Colonic mucosa (tissue), 4 donors: ENCODE data around the gene PLCL2. TPM values are rescaled to one million over a fixed set of nuclear protein-coding genes. Genes with fewer than 3 reads are reported as not detected.

Experiments
- DNase-seq: peaks from one replicate; pipeline ENCODE4 v3.0.0-alpha.2; 2020
- H3K27ac ChIP-seq: fragments of 200-600 bp; one replicate; pipeline ENCODE4 v1.8.0; 2021
- H3K27me3 ChIP-seq: fragments of 200-600 bp; one replicate; pipeline ENCODE4 v1.8.0; 2021
- H3K36me3 ChIP-seq: fragments of 200-600 bp; one replicate; pipeline ENCODE4 v1.8.0; 2021
- H3K4me1 ChIP-seq: fragments of 200-600 bp; one replicate; pipeline ENCODE4 v1.8.0; 2021; ENCODE audit warnings: mild to moderate bottlenecking
- H3K4me3 ChIP-seq: fragments of 200-600 bp; one replicate; pipeline ENCODE4 v1.8.0; 2021
- H3K9ac ChIP-seq, 2 donors: one replicate each; pipeline ENCODE4 v1.7.0; 2013; ENCODE audit warnings: control low read depth in 2 of 2, low read depth in 2 of 2, low read length in 2 of 2
- H3K9me3 ChIP-seq: fragments of 200-600 bp; one replicate; pipeline ENCODE4 v1.8.0; 2021
- intact Hi-C: fragments of 100-400 bp; cut with DNase I; formaldehyde crosslinking; loops from one replicate; pipeline ENCODE4 v1.14.1; 2022
- total RNA-seq, 2 donors: library from RNA; stranded (reverse); fragmentation: NEBNext Ultra II Directional in 1 of 2; extraction: Animal tissue kit (Norgen Biotek cat#: 25700) in 1 of 2; gene quantifications; one replicate each; pipeline ENCODE4 v1.2.1, GENCODE V29; 2021
- TF ChIP-seq, protein P1 (sequence below): fragments of 200-600 bp; IDR thresholded peaks from one replicate; pipeline ENCODE4 v1.8.0; 2022; ENCODE audit warnings: antibody characterized with exemption, mild to moderate bottlenecking
- donor health status: healthy.
- donor health status: DM: no; HTN: no; CAD: no.
- donor health status: DM: no; HTN: no; CAD: no.

The PLCL2 gene
- total RNA-seq, 2 donors from 2014 or later = 12.3 to 15.0 TPM

GRCh38 chr3:17038141-17038540, 153.4 kb downstream of the PLCL2 start:
- H3K27ac ChIP-seq = no peak overlapping the region
- H3K9ac ChIP-seq = no peak overlapping the region
- H3K9me3 ChIP-seq = no peaks in the 10 kb centered on the region
- no peaks in the 10 kb centered on the region for H3K36me3 ChIP-seq
- no peak overlapping the region for H3K4me3 ChIP-seq
- H3K27me3 ChIP-seq = no peaks in the 10 kb centered on the region
- DNase-seq = no peak
- TF ChIP-seq, protein P1, sequence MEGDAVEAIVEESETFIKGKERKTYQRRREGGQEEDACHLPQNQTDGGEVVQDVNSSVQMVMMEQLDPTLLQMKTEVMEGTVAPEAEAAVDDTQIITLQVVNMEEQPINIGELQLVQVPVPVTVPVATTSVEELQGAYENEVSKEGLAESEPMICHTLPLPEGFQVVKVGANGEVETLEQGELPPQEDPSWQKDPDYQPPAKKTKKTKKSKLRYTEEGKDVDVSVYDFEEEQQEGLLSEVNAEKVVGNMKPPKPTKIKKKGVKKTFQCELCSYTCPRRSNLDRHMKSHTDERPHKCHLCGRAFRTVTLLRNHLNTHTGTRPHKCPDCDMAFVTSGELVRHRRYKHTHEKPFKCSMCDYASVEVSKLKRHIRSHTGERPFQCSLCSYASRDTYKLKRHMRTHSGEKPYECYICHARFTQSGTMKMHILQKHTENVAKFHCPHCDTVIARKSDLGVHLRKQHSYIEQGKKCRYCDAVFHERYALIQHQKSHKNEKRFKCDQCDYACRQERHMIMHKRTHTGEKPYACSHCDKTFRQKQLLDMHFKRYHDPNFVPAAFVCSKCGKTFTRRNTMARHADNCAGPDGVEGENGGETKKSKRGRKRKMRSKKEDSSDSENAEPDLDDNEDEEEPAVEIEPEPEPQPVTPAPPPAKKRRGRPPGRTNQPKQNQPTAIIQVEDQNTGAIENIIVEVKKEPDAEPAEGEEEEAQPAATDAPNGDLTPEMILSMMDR = no peak
- no peaks in the 10 kb centered on the region for H3K4me1 ChIP-seq
- intact Hi-C loops = loop anchor here (10.0 kb wide), 1 partner anchor 433 kb away; the partner anchor contains the start of gene DAZL

- Histone ChIP-seq H3K27ac (peak overlapping the region; percentile 39), H3K9me3 (no peaks in the 10 kb centered on the region), H3K36me3 (no peaks in the 10 kb centered on the region), H3K27me3 (no peaks in the 10 kb centered on the region), H3K9ac (no peak overlapping the region), H3K4me1 (no peaks in the 10 kb centered on the region), H3K4me3 (no peak overlapping the region)
- TF ChIP-seq, protein P1 = no peak
- no peak for DNase-seq
- intact Hi-C loops = loop anchor here (10.0 kb wide), 1 partner anchor 434 kb away; the partner anchor contains the start of gene DAZL
These were observed 154.3 kb downstream of the PLCL2 start for GRCh38 chr3:17038900-17039553.

GRCh38 chr3:17039594-17039993, 154.8 kb downstream of the PLCL2 start:
- H3K27ac ChIP-seq = peak overlapping the region; percentile 29
- DNase-seq = no peak
- no peak overlapping the region for H3K4me3 ChIP-seq

DNA sequence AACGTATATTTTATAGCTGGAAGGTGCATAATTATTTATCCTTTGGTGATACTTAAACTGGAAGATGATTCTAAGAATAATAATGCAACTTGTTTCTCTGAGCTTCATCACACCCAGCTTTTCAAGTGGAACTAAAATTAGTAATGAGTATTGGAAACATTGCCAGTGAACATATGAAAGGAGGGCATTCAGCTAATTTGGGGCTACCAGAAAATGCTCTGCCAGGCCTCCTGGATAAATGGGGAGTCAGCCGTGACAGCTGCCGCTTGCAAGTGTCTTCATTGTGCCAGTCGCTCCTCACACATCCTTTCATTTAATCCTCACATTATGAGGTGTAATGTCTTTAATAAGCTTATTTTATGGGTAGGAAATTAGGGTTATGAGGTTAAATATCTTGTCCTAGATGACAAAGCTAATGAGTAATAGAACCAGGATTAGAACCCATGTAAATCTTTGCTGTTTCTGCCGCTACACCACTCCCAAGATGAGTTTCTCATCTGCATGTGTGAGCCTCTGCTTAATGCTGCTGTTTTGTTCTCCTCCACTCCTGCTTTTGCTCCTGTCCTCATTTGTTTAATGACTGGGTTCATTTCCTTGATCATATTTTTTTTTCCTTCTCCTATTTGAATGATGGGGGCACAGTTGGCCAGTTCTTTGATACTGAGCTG, 155.7 kb downstream of the PLCL2 start:
- TF ChIP-seq, protein P1 = no peak
- Histone ChIP-seq H3K36me3 (no peaks in the 10 kb centered on the region), H3K9ac (no peak overlapping the region), H3K27ac (peak overlapping the region; percentile 29), H3K4me3 (no peak overlapping the region), H3K27me3 (no peaks in the 10 kb centered on the region), H3K9me3 (no peaks in the 10 kb centered on the region), H3K4me1 (no peaks in the 10 kb centered on the region)
- no peak for DNase-seq
- intact Hi-C loops = no loop called here

More at GRCh38 chr3:17039594-17039993, 154.8 kb downstream of the PLCL2 start:
- no peaks in the 10 kb centered on the region for H3K36me3 ChIP-seq
- no peak overlapping the region for H3K9ac ChIP-seq
- TF ChIP-seq, protein P1 = no peak
- H3K27me3 ChIP-seq = no peaks in the 10 kb centered on the region
- H3K4me1 ChIP-seq = no peaks in the 10 kb centered on the region
- no peaks in the 10 kb centered on the region for H3K9me3 ChIP-seq
- intact Hi-C loops = loop anchor here (10.0 kb wide), 1 partner anchor 435 kb away; the partner anchor contains the start of gene DAZL

DNA sequence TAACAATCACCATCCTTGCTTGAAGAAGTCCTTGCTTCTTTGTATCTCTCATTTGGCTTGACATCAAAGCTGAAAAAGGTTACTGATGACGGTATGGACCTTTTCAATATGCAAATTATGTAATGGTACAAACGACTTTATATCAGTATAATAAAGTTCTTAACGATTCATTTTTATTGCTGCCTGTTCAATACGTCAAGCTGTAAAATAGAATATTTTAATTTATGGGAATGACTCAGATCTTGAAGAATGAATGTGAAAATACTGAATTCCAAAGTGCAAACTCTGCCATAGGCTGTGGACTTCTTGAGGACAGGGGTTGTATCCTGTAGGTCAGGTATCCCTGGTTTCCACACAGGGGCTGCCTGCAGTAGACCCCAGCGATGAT, 156.2 kb downstream of the PLCL2 start:
- no peak overlapping the region for H3K27ac ChIP-seq
- no peak overlapping the region for H3K4me3 ChIP-seq

More for the DNA sequence above, 156.2 kb downstream of the PLCL2 start:
- Histone ChIP-seq H3K9ac (no peak overlapping the region), H3K27me3 (no peaks in the 10 kb centered on the region), H3K36me3 (no peaks in the 10 kb centered on the region), H3K9me3 (no peaks in the 10 kb centered on the region), H3K4me1 (no peaks in the 10 kb centered on the region)
- intact Hi-C loops = no loop called here
- TF ChIP-seq, protein P1 = no peak
- no peak for DNase-seq
